B cell (primary cell): ENCODE measurements around the gene ERCC3. TPM values are rescaled to one million over a fixed set of nuclear protein-coding genes. Genes with fewer than 3 reads are reported as not detected.

ENCODE experiments used
- ATAC-seq: fragments of 200-7000 bp; cut with Tn5 transposase; one replicate; pipeline ENCODE4 v1.10.0; 2021; ENCODE audit warnings: low read depth, mild to moderate bottlenecking, moderate number of reproducible peaks, moderate library complexity
- CTCF ChIA-PET: fragments of 350-600 bp; sonication (Branson Sonifier 250); formaldehyde crosslinking; loops from one replicate; lab custom pipeline; 2021; ENCODE audit warnings: antibody characterized with exemption, inconsistent platforms; lab: Charles Lee
- POLR2A ChIA-PET: fragments of 350-600 bp; sonication (Branson Sonifier 250); formaldehyde crosslinking; loops from one replicate; lab custom pipeline; 2021; ENCODE audit warnings: antibody characterized with exemption; lab: Charles Lee
- DNase-seq: peaks from one replicate; pipeline ENCODE4 v3.0.0; 2013
- H2AFZ ChIP-seq: 2 replicates; pipeline ENCODE4 v1.6.1; 2012; ENCODE audit warnings: mild to moderate bottlenecking, low read depth, low read length; ENCODE audit not compliant: insufficient read depth, poor library complexity, severe bottlenecking
- H3K27ac ChIP-seq, 2 donors: 1 replicate in 1 of 2; 2 replicates in 1 of 2; pipeline ENCODE4 v1.5.1; 2012 to 2013; ENCODE audit warnings: low read length in 2 of 2, mild to moderate bottlenecking in 2 of 2, moderate library complexity in 1 of 2
- H3K27me3 ChIP-seq, 4 experiments: fragments of 200-600 bp in 1 of 4; sonication (generic) in 1 of 4; replicated peaks in 1 of 4; 1 replicate in 2 of 4; 2 replicates in 2 of 4; pipeline versions ENCODE4 v1.6.1 to v1.7.0; 2013 to 2016; ENCODE audit warnings: low read length in 3 of 4, mild to moderate bottlenecking in 2 of 4, mixed read lengths in 1 of 4, moderate library complexity in 1 of 4; ENCODE audit not compliant: insufficient read depth in 4 of 4, control insufficient read depth in 3 of 4; ENCODE audit errors: control extremely low read depth in 1 of 4
- H3K36me3 ChIP-seq, 2 experiments: replicated peaks in 1 of 2; 1 replicate in 1 of 2; 2 replicates in 1 of 2; pipeline versions ENCODE4 v1.6.1 to v1.7.1; 2013; ENCODE audit warnings: low read length in 1 of 2; ENCODE audit not compliant: insufficient read depth in 2 of 2, control insufficient read depth in 1 of 2; ENCODE audit errors: control extremely low read depth in 1 of 2, extremely low read depth in 1 of 2
- H3K4me1 ChIP-seq, 2 donors: fragments of 200-600 bp in 1 of 2; sonication (generic) in 1 of 2; 1 replicate in 1 of 2; 2 replicates in 1 of 2; pipeline versions ENCODE4 v1.5.1 to v1.6.1; 2013 to 2017; ENCODE audit warnings: low read length in 2 of 2; ENCODE audit not compliant: control insufficient read depth in 2 of 2, insufficient read depth in 2 of 2
- H3K4me2 ChIP-seq: replicated peaks from 2 replicates; pipeline ENCODE3; 2012; ENCODE audit warnings: mild to moderate bottlenecking, low read depth, low read length; ENCODE audit not compliant: poor library complexity, severe bottlenecking
- H3K4me3 ChIP-seq, 5 experiments: fragments of 200-600 bp in 1 of 5; sonication (generic) in 1 of 5; 1 replicate in 3 of 5; 2 replicates in 2 of 5; pipeline versions ENCODE4 v1.5.1 to v1.7.0; 2011 to 2016; ENCODE audit warnings: low read length in 4 of 5, mild to moderate bottlenecking in 4 of 5, low read depth in 2 of 5, control low read depth in 1 of 5, moderate library complexity in 1 of 5; ENCODE audit not compliant: insufficient read depth in 1 of 5; ENCODE audit errors: control extremely low read depth in 1 of 5, extremely low read depth in 1 of 5
- H3K79me2 ChIP-seq: fragments of 200-600 bp; sonication (generic); one replicate; pipeline ENCODE4 v1.6.0; 2016; ENCODE audit warnings: low read length; ENCODE audit not compliant: control insufficient read depth, insufficient read depth
- H3K9ac ChIP-seq: fragments of 200-600 bp; sonication (generic); 2 replicates; pipeline ENCODE4 v1.6.1; 2017; ENCODE audit warnings: mild to moderate bottlenecking, low read length, moderate library complexity
- H3K9me3 ChIP-seq, 3 donors: one replicate each; pipeline versions ENCODE4 v1.6.1 to v1.7.1; 2013; ENCODE audit warnings: low read length in 2 of 3; ENCODE audit not compliant: control insufficient read depth in 2 of 3, insufficient read depth in 1 of 3; ENCODE audit errors: control extremely low read depth in 1 of 3
- H4K20me1 ChIP-seq: 2 replicates; pipeline ENCODE4 v1.6.0; 2012; ENCODE audit warnings: mild to moderate bottlenecking, low read length; ENCODE audit not compliant: insufficient read depth, control insufficient read depth, poor library complexity, severe bottlenecking
- H3K27ac Mint-ChIP-seq: one replicate; pipeline ENCODE4 v1.8.0; 2021; ENCODE audit warnings: mixed read lengths
- H3K27me3 Mint-ChIP-seq: one replicate; pipeline ENCODE4 v1.8.0; 2021; ENCODE audit warnings: mixed read lengths
- H3K4me1 Mint-ChIP-seq: one replicate; pipeline ENCODE4 v1.8.0; 2021; ENCODE audit warnings: mixed read lengths
- H3K4me3 Mint-ChIP-seq: one replicate; pipeline ENCODE4 v1.8.0; 2021; ENCODE audit warnings: mixed read lengths
- H3K9me3 Mint-ChIP-seq: one replicate; pipeline ENCODE4 v1.8.0; 2022; ENCODE audit warnings: mixed read lengths; ENCODE audit not compliant: insufficient read depth
- EZH2 ChIP-seq: IDR thresholded peaks from 2 replicates; pipeline ENCODE4 v1.6.1; 2012; ENCODE audit warnings: borderline replicate concordance, low read depth, mild to moderate bottlenecking, moderate library complexity, low read length; ENCODE audit not compliant: insufficient read depth, poor library complexity, severe bottlenecking
- WGBS: methylation state at CpG from one replicate; pipeline ENCODE4 v1.1.5; 2013; ENCODE audit warnings: missing lambda C conversion rate; ENCODE audit not compliant: insufficient coverage; 5-methylcytosine and 5-hydroxymethylcytosine counted together
- intact Hi-C: fragments of 100-400 bp; cut with micrococcal nuclease; formaldehyde crosslinking; loops from one replicate; pipeline ENCODE4 v1.10.0; 2022
- polyA plus RNA-seq: library from polyadenylated mRNA; depleted of rRNA; stranded (reverse); fragments of >200 nt; gene quantifications from 2 replicates; pipeline ENCODE4 v1.2.3, GENCODE V29; 2012
- total RNA-seq, 2 donors: library from RNA; stranded (reverse); fragments of 120-200 nt in 1 of 2; gene quantifications; 1 replicate in 1 of 2; 2 replicates in 1 of 2; pipeline versions ENCODE4 v1.2.3 to v1.2.4, GENCODE V29; 2013 to 2022
- TF ChIP-seq, protein P1 (sequence below): fragments of 200-600 bp; IDR thresholded peaks from one replicate; pipeline ENCODE4 v1.8.0; 2022; ENCODE audit warnings: antibody characterized with exemption, mild to moderate bottlenecking

Gene ERCC3
- total and polyA plus RNA-seq, 2 donors (not counting 1 experiment from before 2014, with no cell fraction given) = 74.4 to 79.3 TPM

DNA sequence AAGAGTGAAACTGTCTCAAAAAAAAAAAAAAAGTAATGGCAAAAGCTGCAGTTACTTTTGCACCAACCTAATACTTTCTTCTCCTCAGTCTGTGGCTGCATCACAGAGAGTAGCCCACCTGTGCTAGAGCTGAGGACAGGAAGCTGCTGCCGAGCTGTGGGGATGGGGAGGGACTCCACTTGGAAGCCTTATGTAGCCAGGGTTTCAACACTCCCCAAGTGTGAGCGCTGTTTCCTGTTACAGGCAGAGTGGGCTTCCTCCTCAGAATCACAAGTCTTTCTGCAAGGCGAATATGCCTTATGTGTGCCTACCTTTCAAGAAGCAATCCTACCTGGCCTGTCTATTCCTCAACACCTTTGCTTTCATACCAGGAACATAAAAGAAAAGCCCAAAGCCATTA lies 37.6 kb downstream of the ERCC3 start:
- Histone ChIP-seq H3K36me3 (peaks cover 3 to 45% of the 10 kb centered on the region in 2 experiments), H3K4me2 (no peak overlapping the region), H2AFZ (no peak overlapping the region), H3K4me3 (no peak overlapping the region), H3K9me3 (no peaks in the 10 kb centered on the region), H3K4me1 (no peaks in the 10 kb centered on the region), H3K27me3 (no peaks in the 10 kb centered on the region), H3K27ac (no peak overlapping the region), H4K20me1 (no peaks in the 10 kb centered on the region), H3K79me2 (no peaks in the 10 kb centered on the region), H3K9ac (no peak overlapping the region)
- ATAC-seq = no peak
- intact Hi-C loops = no loop called here
- Mint-ChIP-seq H3K9me3 (no peaks in the 10 kb centered on the region), H3K27ac (no peak overlapping the region), H3K4me1 (no peaks in the 10 kb centered on the region), H3K4me3 (no peak overlapping the region), H3K27me3 (no peaks in the 10 kb centered on the region)
- no peak for TF ChIP-seq EZH2
- TF ChIP-seq, protein P1, sequence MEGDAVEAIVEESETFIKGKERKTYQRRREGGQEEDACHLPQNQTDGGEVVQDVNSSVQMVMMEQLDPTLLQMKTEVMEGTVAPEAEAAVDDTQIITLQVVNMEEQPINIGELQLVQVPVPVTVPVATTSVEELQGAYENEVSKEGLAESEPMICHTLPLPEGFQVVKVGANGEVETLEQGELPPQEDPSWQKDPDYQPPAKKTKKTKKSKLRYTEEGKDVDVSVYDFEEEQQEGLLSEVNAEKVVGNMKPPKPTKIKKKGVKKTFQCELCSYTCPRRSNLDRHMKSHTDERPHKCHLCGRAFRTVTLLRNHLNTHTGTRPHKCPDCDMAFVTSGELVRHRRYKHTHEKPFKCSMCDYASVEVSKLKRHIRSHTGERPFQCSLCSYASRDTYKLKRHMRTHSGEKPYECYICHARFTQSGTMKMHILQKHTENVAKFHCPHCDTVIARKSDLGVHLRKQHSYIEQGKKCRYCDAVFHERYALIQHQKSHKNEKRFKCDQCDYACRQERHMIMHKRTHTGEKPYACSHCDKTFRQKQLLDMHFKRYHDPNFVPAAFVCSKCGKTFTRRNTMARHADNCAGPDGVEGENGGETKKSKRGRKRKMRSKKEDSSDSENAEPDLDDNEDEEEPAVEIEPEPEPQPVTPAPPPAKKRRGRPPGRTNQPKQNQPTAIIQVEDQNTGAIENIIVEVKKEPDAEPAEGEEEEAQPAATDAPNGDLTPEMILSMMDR = no peak
- DNase-seq = no peak
- ChIA-PET CTCF (no interaction called here), POLR2A (no interaction called here)
- WGBS = 60% methylated on average over 2 of the region's 3 CpGs

- H3K9me3 Mint-ChIP-seq = no peaks in the 10 kb centered on the region
- Histone ChIP-seq H4K20me1 (no peaks in the 10 kb centered on the region), H3K27ac (no peak overlapping the region), H3K36me3 (peaks cover 3 to 38% of the 10 kb centered on the region in 2 experiments), H3K27me3 (no peaks in the 10 kb centered on the region), H2AFZ (no peak overlapping the region), H3K9ac (no peak overlapping the region), H3K9me3 (no peaks in the 10 kb centered on the region), H3K4me1 (no peaks in the 10 kb centered on the region), H3K4me2 (no peak overlapping the region), H3K4me3 (no peak overlapping the region), H3K79me2 (no peaks in the 10 kb centered on the region)
- DNase-seq (no peak), ATAC-seq (no peak)
- H3K4me3 Mint-ChIP-seq = no peak overlapping the region
- intact Hi-C loops = no loop called here
- no peak overlapping the region for H3K27ac Mint-ChIP-seq
- H3K27me3 Mint-ChIP-seq = no peaks in the 10 kb centered on the region
- ChIA-PET POLR2A (no interaction called here), CTCF (no interaction called here)
- TF ChIP-seq, protein P1 = no peak
- no peak for TF ChIP-seq EZH2
- 100% methylated on average over 6 of the region's 6 CpGs for WGBS
- H3K4me1 Mint-ChIP-seq = no peaks in the 10 kb centered on the region
Measured at GRCh38 chr2:127255721-127256120, 38.2 kb downstream of the ERCC3 start.
